HepG2 (cell line): ENCODE data around the gene DTWD2. TPM values are rescaled to one million over a fixed set of nuclear protein-coding genes. Genes with fewer than 3 reads are reported as not detected.

Experiments
- BORCS8-MEF2B ChIP-seq: sonication (generic); formaldehyde crosslinking; IDR thresholded peaks from 2 replicates; pipeline ENCODE4 v1.8.0; 2022; ENCODE audit warnings: mild to moderate bottlenecking, missing genetic modification reagents
- DR1 ChIP-seq: sonication (generic); formaldehyde crosslinking; IDR thresholded peaks from 2 replicates; pipeline ENCODE4 v1.8.0; 2021; ENCODE audit warnings: mild to moderate bottlenecking, missing genetic modification reagents, inconsistent platforms
- JUNB ChIP-seq: sonication (generic); formaldehyde crosslinking; IDR thresholded peaks from 2 replicates; pipeline ENCODE4 v1.8.0; 2022; ENCODE audit warnings: missing genetic modification reagents, mild to moderate bottlenecking, borderline replicate concordance
- NCOA2 ChIP-seq: sonication (generic); formaldehyde crosslinking; IDR thresholded peaks from 2 replicates; pipeline ENCODE4 v1.8.0; 2022; ENCODE audit warnings: inconsistent platforms
- RARA ChIP-seq: IDR thresholded peaks from 2 replicates; pipeline ENCODE4 v1.6.1; 2016; ENCODE audit warnings: missing genetic modification reagents, missing compliant biosample characterization
- REL ChIP-seq: sonication (generic); formaldehyde crosslinking; conservative IDR thresholded peaks from 2 replicates; pipeline ENCODE4 v1.8.0; 2022; ENCODE audit warnings: mild to moderate bottlenecking, missing genetic modification reagents, moderate library complexity
- SUZ12 ChIP-seq: fragments of 150-350 bp; IDR thresholded peaks from 2 replicates; pipeline ENCODE4 v1.6.1; 2014; ENCODE audit warnings: low read depth, low read length
- TBX3 ChIP-seq: fragments of 450-650 bp; IDR thresholded peaks from 2 replicates; pipeline ENCODE4 v1.6.1; 2017; ENCODE audit warnings: antibody characterized with exemption, mild to moderate bottlenecking, inconsistent platforms, borderline replicate concordance
- ZBTB21 ChIP-seq: sonication (generic); formaldehyde crosslinking; IDR thresholded peaks from 2 replicates; pipeline ENCODE4 v1.4.0; 2020; ENCODE audit warnings: missing genetic modification reagents
- ZBTB7A ChIP-seq: sonication (generic); formaldehyde crosslinking; IDR thresholded peaks from 2 replicates; pipeline ENCODE4 v1.8.0; 2022; ENCODE audit warnings: mild to moderate bottlenecking, missing genetic modification reagents
- ZNF180 ChIP-seq: sonication (generic); formaldehyde crosslinking; IDR thresholded peaks from 2 replicates; pipeline ENCODE4 v1.4.0; 2020; ENCODE audit warnings: low read depth, missing genetic modification reagents, borderline replicate concordance
- ZNF230 ChIP-seq: sonication (generic); formaldehyde crosslinking; IDR thresholded peaks from 2 replicates; pipeline ENCODE4 v1.4.0; 2020; ENCODE audit warnings: mild to moderate bottlenecking, missing genetic modification reagents
- ZNF234 ChIP-seq: sonication (generic); formaldehyde crosslinking; conservative IDR thresholded peaks from 2 replicates; pipeline ENCODE4 v1.5.1; 2020; ENCODE audit warnings: mild to moderate bottlenecking, missing genetic modification reagents
- ZNF282 ChIP-seq: fragments of 450-650 bp; IDR thresholded peaks from 2 replicates; pipeline ENCODE4 v1.6.1; 2018; ENCODE audit not compliant: partially characterized antibody
- ZNF430 ChIP-seq: sonication (generic); formaldehyde crosslinking; IDR thresholded peaks from 2 replicates; pipeline ENCODE4 v1.9.0; 2021; ENCODE audit warnings: mild to moderate bottlenecking, missing genetic modification reagents
- polyA plus RNA-seq, 8 experiments: library from polyadenylated mRNA; depleted of rRNA in 3 of 8; stranded (reverse) in 7 of 8; unstranded in 1 of 8; fragments of >200 nt; fragmentation: Illumina TruSeq in 4 of 8; extraction: Trizol in 4 of 8; gene quantifications; 2 replicates each; pipeline versions ENCODE4 v1.2.1 to v1.2.3, GENCODE V29; 2011 to 2016; ENCODE audit warnings: low read depth in 4 of 8, missing spikeins in 1 of 8, mixed read lengths in 1 of 8; ENCODE audit not compliant: insufficient read depth in 1 of 8
- total RNA-seq, 5 experiments: library from RNA; depleted of rRNA; stranded (reverse); fragments of >200 nt; fragmentation: Illumina TruSeq; extraction: Trizol; gene quantifications; 2 replicates each; pipeline ENCODE4 v1.2.3, GENCODE V29; 2016; ENCODE audit warnings: low read depth in 1 of 5
- TF ChIP-seq, protein P1 (sequence below): sonication (generic); formaldehyde crosslinking; IDR thresholded peaks from 2 replicates; pipeline ENCODE4 v1.4.0; 2020; ENCODE audit warnings: missing genetic modification reagents
- TF ChIP-seq, protein P2 (sequence below): sonication (generic); formaldehyde crosslinking; conservative IDR thresholded peaks from 2 replicates; pipeline ENCODE4 v1.8.0; 2022; ENCODE audit warnings: low read depth, missing genetic modification reagents
- TF ChIP-seq, protein P3 (sequence below): sonication (generic); formaldehyde crosslinking; IDR thresholded peaks from 2 replicates; pipeline ENCODE4 v1.5.0; 2020; ENCODE audit warnings: mild to moderate bottlenecking, missing genetic modification reagents, borderline replicate concordance
- TF ChIP-seq, protein P4 (sequence below): IDR thresholded peaks from 2 replicates; pipeline ENCODE4 v1.6.1; 2016; ENCODE audit warnings: mild to moderate bottlenecking, missing biosample characterization, missing genetic modification reagents
- TF ChIP-seq, protein P5 (sequence below): IDR thresholded peaks from 2 replicates; pipeline ENCODE4 v1.4.0; 2020; ENCODE audit warnings: mild to moderate bottlenecking, missing genetic modification reagents

The DTWD2 gene
- total and polyA plus RNA-seq, 2 of the 13 experiments (the other 11 are each of a cell fraction or from before 2014, with no cell fraction given): 1.6 to 6.0 TPM

DNA sequence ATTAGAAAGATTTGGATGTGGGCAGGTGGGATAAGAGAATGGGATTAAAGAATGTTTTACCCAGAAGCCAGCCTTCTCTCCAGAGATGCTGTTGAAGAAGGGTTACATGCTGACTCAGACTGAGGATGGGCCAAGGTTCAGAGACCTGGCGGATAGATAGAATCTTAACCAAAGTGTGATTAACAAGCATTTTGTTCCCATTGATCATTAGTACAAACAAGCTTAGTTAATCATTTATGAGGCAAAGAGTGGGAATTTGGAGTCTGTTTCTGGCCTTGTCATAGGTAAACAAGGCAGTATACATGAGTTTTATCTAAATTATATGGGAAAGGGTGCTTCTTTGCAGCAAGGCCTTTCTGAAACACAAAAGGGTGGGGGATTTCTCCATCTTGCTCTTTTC lies 20.8 kb upstream of the DTWD2 start (continued):
- TF ChIP-seq, protein P1, sequence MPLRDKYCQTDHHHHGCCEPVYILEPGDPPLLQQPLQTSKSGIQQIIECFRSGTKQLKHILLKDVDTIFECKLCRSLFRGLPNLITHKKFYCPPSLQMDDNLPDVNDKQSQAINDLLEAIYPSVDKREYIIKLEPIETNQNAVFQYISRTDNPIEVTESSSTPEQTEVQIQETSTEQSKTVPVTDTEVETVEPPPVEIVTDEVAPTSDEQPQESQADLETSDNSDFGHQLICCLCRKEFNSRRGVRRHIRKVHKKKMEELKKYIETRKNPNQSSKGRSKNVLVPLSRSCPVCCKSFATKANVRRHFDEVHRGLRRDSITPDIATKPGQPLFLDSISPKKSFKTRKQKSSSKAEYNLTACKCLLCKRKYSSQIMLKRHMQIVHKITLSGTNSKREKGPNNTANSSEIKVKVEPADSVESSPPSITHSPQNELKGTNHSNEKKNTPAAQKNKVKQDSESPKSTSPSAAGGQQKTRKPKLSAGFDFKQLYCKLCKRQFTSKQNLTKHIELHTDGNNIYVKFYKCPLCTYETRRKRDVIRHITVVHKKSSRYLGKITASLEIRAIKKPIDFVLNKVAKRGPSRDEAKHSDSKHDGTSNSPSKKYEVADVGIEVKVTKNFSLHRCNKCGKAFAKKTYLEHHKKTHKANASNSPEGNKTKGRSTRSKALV (CRISPR knock-in tag): no peak
- TF ChIP-seq NCOA2 (CRISPR knock-in tag): peak; percentile 26; the same call in 1 of the 2 replicates
- no peak for TF ChIP-seq TBX3
- TF ChIP-seq ZNF282: no peak
- no peak for TF ChIP-seq ZNF234
- no peak for TF ChIP-seq JUNB
- no peak for TF ChIP-seq ZNF180 (CRISPR knock-in tag)
- TF ChIP-seq, protein P2, sequence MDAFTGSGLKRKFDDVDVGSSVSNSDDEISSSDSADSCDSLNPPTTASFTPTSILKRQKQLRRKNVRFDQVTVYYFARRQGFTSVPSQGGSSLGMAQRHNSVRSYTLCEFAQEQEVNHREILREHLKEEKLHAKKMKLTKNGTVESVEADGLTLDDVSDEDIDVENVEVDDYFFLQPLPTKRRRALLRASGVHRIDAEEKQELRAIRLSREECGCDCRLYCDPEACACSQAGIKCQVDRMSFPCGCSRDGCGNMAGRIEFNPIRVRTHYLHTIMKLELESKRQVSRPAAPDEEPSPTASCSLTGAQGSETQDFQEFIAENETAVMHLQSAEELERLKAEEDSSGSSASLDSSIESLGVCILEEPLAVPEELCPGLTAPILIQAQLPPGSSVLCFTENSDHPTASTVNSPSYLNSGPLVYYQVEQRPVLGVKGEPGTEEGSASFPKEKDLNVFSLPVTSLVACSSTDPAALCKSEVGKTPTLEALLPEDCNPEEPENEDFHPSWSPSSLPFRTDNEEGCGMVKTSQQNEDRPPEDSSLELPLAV (CRISPR knock-in tag): no peak
- TF ChIP-seq DR1 (CRISPR knock-in tag): no peak
- TF ChIP-seq, protein P3, sequence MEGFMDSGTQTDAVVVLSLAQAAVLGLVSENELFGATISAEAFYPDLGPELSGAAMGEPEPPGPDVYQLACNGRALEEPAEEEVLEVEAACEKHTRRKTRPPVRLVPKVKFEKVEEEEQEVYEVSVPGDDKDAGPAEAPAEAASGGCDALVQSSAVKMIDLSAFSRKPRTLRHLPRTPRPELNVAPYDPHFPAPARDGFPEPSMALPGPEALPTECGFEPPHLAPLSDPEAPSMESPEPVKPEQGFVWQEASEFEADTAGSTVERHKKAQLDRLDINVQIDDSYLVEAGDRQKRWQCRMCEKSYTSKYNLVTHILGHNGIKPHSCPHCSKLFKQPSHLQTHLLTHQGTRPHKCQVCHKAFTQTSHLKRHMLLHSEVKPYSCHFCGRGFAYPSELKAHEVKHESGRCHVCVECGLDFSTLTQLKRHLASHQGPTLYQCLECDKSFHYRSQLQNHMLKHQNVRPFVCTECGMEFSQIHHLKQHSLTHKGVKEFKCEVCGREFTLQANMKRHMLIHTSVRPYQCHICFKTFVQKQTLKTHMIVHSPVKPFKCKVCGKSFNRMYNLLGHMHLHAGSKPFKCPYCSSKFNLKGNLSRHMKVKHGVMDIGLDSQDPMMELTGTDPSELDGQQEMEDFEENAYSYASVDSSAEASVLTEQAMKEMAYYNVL (CRISPR knock-in tag): no peak
- TF ChIP-seq ZBTB21 (CRISPR knock-in tag): no peak
- 0 out of 2 replicates have a peak, but pooled peaks have one; percentile 30 for TF ChIP-seq RARA (CRISPR knock-in tag)
- no peak for TF ChIP-seq ZBTB7A (CRISPR knock-in tag)
- no peak for TF ChIP-seq BORCS8-MEF2B
- TF ChIP-seq ZNF430: no peak
- no peak for TF ChIP-seq ZNF230 (CRISPR knock-in tag)
- TF ChIP-seq, protein P4, sequence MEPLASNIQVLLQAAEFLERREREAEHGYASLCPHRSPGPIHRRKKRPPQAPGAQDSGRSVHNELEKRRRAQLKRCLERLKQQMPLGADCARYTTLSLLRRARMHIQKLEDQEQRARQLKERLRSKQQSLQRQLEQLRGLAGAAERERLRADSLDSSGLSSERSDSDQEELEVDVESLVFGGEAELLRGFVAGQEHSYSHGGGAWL (CRISPR knock-in tag): no peak
- TF ChIP-seq, protein P5, sequence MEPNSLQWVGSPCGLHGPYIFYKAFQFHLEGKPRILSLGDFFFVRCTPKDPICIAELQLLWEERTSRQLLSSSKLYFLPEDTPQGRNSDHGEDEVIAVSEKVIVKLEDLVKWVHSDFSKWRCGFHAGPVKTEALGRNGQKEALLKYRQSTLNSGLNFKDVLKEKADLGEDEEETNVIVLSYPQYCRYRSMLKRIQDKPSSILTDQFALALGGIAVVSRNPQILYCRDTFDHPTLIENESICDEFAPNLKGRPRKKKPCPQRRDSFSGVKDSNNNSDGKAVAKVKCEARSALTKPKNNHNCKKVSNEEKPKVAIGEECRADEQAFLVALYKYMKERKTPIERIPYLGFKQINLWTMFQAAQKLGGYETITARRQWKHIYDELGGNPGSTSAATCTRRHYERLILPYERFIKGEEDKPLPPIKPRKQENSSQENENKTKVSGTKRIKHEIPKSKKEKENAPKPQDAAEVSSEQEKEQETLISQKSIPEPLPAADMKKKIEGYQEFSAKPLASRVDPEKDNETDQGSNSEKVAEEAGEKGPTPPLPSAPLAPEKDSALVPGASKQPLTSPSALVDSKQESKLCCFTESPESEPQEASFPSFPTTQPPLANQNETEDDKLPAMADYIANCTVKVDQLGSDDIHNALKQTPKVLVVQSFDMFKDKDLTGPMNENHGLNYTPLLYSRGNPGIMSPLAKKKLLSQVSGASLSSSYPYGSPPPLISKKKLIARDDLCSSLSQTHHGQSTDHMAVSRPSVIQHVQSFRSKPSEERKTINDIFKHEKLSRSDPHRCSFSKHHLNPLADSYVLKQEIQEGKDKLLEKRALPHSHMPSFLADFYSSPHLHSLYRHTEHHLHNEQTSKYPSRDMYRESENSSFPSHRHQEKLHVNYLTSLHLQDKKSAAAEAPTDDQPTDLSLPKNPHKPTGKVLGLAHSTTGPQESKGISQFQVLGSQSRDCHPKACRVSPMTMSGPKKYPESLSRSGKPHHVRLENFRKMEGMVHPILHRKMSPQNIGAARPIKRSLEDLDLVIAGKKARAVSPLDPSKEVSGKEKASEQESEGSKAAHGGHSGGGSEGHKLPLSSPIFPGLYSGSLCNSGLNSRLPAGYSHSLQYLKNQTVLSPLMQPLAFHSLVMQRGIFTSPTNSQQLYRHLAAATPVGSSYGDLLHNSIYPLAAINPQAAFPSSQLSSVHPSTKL (CRISPR knock-in tag): peak; percentile 59; the same call in 1 of the 2 replicates
- no peak for TF ChIP-seq SUZ12
- no peak for TF ChIP-seq REL
